Panc1 (cell line): ENCODE results near the gene STARD13. TPM values are rescaled to one million over a fixed set of nuclear protein-coding genes. Genes with fewer than 3 reads are reported as not detected.

ENCODE experiments used
- ATAC-seq: fragments of 200-7000 bp; cut with Tn5 transposase; 2 replicates; pipeline ENCODE4 v1.9.1; 2020; ENCODE audit warnings: mild to moderate bottlenecking, moderate library complexity
- BruUV-seq: library from RNA; stranded (reverse); fragments of 400-500 nt; replicated peaks from 2 replicates; lab custom pipeline; 2021; lab: Mats Ljungman, UMichigan
- CTCF ChIA-PET: fragments of 300-600 bp; sonication (Branson Sonifier 250); formaldehyde crosslinking; loops from one replicate; lab custom pipeline; 2022; ENCODE audit warnings: antibody characterized with exemption; lab: Charles Lee
- POLR2A ChIA-PET: fragments of 300-600 bp; sonication (Branson Sonifier 250); formaldehyde crosslinking; loops from one replicate; lab custom pipeline; 2022; ENCODE audit warnings: antibody characterized with exemption; lab: Charles Lee
- DNase-seq: peaks from one replicate; pipeline ENCODE4 v3.0.0-alpha.2; 2010; ENCODE audit warnings: low read depth, low spot score
- H3K27ac ChIP-seq: 2 replicates; pipeline ENCODE4 v1.5.1; 2011; ENCODE audit warnings: mild to moderate bottlenecking, low read length, inconsistent platforms
- H3K27me3 ChIP-seq: fragments of 200-500 bp; sonication (Bioruptor generic); 2 replicates; pipeline ENCODE4 v1.6.0; 2014; ENCODE audit warnings: low read length, inconsistent platforms; ENCODE audit not compliant: control insufficient read depth, insufficient read depth
- H3K36me3 ChIP-seq: fragments of 200-500 bp; sonication (Bioruptor generic); 2 replicates; pipeline ENCODE4 v1.5.1; 2014; ENCODE audit warnings: inconsistent platforms, mild to moderate bottlenecking, low read length, moderate library complexity; ENCODE audit not compliant: control insufficient read depth, insufficient read depth
- H3K4me1 ChIP-seq: 2 replicates; pipeline ENCODE4 v1.5.1; 2011; ENCODE audit warnings: inconsistent platforms, mild to moderate bottlenecking, low read length, moderate library complexity; ENCODE audit not compliant: control insufficient read depth, insufficient read depth
- H3K4me3 ChIP-seq, 2 experiments: 2 replicates each; pipeline ENCODE4 v1.5.1; 2011 to 2012; ENCODE audit warnings: low read depth in 2 of 2, low read length in 2 of 2, mild to moderate bottlenecking in 2 of 2, inconsistent platforms in 1 of 2, moderate library complexity in 1 of 2
- H3K9me3 ChIP-seq: fragments of 200-500 bp; sonication (Bioruptor generic); 2 replicates; pipeline ENCODE4 v1.5.1; 2014; ENCODE audit warnings: low read depth, mild to moderate bottlenecking, inconsistent platforms, low read length, moderate library complexity; ENCODE audit not compliant: control insufficient read depth, insufficient read depth
- CTCF ChIP-seq: fragments of 450-650 bp; IDR thresholded peaks from 2 replicates; pipeline ENCODE4 v1.5.1; 2017; ENCODE audit warnings: mild to moderate bottlenecking
- POLR2AphosphoS5 ChIP-seq: IDR thresholded peaks from 2 replicates; pipeline ENCODE4 v1.6.1; 2012; ENCODE audit warnings: mild to moderate bottlenecking, low read depth, low read length, moderate library complexity
- REST ChIP-seq, 2 experiments: IDR thresholded peaks; 2 replicates each; pipeline ENCODE4 v1.6.1; 2011 to 2012; ENCODE audit warnings: low read depth in 2 of 2, control low read depth in 1 of 2, low read length in 1 of 2, mild to moderate bottlenecking in 1 of 2, moderate library complexity in 1 of 2; ENCODE audit not compliant: insufficient read depth in 1 of 2
- SIN3A ChIP-seq: IDR thresholded peaks from 2 replicates; pipeline ENCODE4 v1.6.1; 2012; ENCODE audit warnings: low read depth, mild to moderate bottlenecking, low read length, moderate library complexity, borderline replicate concordance; ENCODE audit not compliant: insufficient read depth
- TCF7L2 ChIP-seq: IDR thresholded peaks from 2 replicates; pipeline ENCODE4 v1.6.1; 2011; ENCODE audit warnings: mild to moderate bottlenecking, low read depth, low read length, inconsistent platforms
- in situ Hi-C: cut with HindIII; loops from 2 replicates; pipeline ENCODE4 v1.10.0; 2016; ENCODE audit warnings: low sequenced_read_pairs, low pct_unique_long_range_greater_than_20kb
- intact Hi-C: fragments of 100-400 bp; cut with micrococcal nuclease; formaldehyde crosslinking; loops from one replicate; pipeline ENCODE4 v1.10.0; 2022; ENCODE audit not compliant: unreplicated experiment
- total RNA-seq: library from RNA; stranded (reverse); gene quantifications from one replicate; pipeline ENCODE4 v1.2.1, GENCODE V29; 2021; ENCODE audit not compliant: unreplicated experiment

The STARD13 gene
- total RNA-seq, 1 experiment from 2014 or later: 6.5 TPM

GRCh38 chr13:33271759-33272158 lies 13.8 kb downstream of the STARD13 start:
- H3K36me3 ChIP-seq: no peaks in the 10 kb centered on the region
- POLR2A ChIA-PET: no interaction called here
- no peak for TF ChIP-seq POLR2AphosphoS5
- no peak for TF ChIP-seq CTCF
- ATAC-seq (no peak), DNase-seq (no peak)
- CTCF ChIA-PET: no interaction called here
- H3K27ac ChIP-seq: peak overlapping the region; percentile 12; the same call in 1 of the 2 replicates
- H3K4me3 ChIP-seq: no peak overlapping the region
- BruUV-seq: no TSS peak
- intact Hi-C loops: no loop called here
- in situ Hi-C loops: no loop called here
- no peaks in the 10 kb centered on the region for H3K27me3 ChIP-seq
- H3K4me1 ChIP-seq: peaks cover 31% of the 10 kb centered on the region
- no peaks in the 10 kb centered on the region for H3K9me3 ChIP-seq

DNA sequence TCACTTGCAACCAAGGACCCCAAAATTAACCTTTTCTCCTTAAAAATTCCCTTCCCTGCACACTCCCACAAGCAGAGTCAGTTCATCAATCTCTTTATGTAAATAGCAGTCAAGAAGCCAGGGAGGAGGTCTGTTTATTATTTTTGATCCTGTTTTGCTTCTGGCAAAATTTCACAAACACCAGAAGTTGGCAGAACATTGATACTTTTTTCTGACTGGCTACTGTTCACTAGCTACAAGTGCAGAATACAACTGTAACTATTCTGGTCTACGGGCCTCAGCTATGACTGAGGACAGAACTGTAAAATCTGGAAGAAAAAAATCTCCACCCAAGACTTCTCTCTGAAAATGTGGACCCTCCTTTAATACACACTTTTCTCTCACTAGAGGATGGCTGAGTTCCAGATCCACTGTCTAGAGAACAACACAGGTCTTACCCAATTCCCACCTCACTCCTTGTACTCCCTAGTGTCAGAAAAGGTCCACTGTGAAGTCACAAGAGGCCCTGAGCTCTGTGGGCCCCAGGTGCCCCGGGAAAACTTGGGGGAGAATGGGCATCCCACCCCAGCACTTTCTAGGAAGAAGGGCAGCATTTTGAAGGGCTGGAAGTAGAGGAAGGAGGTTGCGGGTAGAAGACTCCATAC lies 14.5 kb downstream of the STARD13 start:
- in situ Hi-C loops: no loop called here
- no TSS peak for BruUV-seq
- Histone ChIP-seq H3K27me3 (no peaks in the 10 kb centered on the region), H3K4me3 (no peak overlapping the region), H3K9me3 (no peaks in the 10 kb centered on the region), H3K36me3 (no peaks in the 10 kb centered on the region), H3K27ac (peak overlapping the region; percentile 12; the same call in 1 of the 2 replicates), H3K4me1 (peaks cover 31% of the 10 kb centered on the region)
- TF ChIP-seq REST (IDR thresholded peaks at IDR 0.05; ENCODE audit: insufficient read depth in 1 of 2, low read depth in 2 of 2, low read length in 1 of 2) (no peak), POLR2AphosphoS5 (no peak), SIN3A (no peak), TCF7L2 (no peak), CTCF (no peak)
- no peak; the same call in 1 of the 2 replicates for ATAC-seq
- POLR2A ChIA-PET: no interaction called here
- intact Hi-C loops: no loop called here
- DNase-seq: no peak
- CTCF ChIA-PET: no interaction called here
